Loucy (cell line): ENCODE results near the gene PID1.

Experiments
- CTCF ChIP-seq: fragments of 200-600 bp; sonication (generic); conservative IDR thresholded peaks from 2 replicates; pipeline ENCODE4 v1.5.1; 2014; ENCODE audit warnings: mild to moderate bottlenecking, antibody characterized with exemption, low read length
- EZH2phosphoT487 ChIP-seq: fragments of 200-600 bp; IDR thresholded peaks from 2 replicates; pipeline ENCODE4 v1.6.1; 2018; ENCODE audit warnings: antibody characterized with exemption, mild to moderate bottlenecking, moderate library complexity, borderline replicate concordance

- TF ChIP-seq CTCF (no peak), EZH2phosphoT487 (no peak)
These were observed 116.7 kb downstream of the PID1 start for GRCh38 chr2:229154381-229154780.
